ENCODE results near the gene SYNPO.

Gene SYNPO

DNA sequence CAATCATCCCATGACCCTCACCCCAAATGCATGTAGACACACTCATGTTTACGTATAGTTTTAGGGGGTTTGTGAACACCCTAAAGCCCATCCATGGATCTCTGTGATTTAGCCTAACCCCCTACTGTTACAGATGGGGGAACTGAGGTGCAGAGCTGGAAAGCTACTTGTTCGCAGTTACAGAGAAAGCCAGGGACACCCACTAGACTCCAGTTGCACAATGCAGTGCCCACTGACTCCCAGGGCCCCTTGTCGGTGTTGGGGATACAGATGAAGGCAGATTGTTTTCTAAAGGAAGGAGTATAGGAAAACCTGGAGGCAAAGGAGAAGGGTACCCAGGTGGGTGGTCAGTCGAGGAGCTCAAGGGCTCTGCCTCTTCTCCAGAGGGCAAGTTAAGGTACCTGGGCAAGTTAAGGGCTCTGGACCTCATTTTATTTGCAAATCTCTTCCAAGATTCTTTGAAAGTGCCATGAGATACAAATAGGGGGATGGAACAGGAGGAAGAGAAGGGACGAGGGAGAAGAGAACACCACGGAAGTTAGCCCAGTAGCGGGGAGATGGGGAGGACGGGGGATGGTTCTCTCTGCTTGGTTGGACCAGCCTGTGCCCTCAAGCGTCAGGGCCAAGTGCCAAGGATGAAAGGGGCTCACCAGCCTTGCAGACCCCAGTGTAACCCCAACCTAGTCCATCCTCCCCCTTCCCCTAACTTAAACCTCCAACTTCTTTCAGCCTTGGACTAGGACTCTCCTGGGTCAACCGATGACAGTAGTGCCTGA lies 21.5 kb downstream of the SYNPO start:
- peaks cover 5% of the 10 kb centered on the region for H3K4me1 Mint-ChIP-seq
- ATAC-seq (no peak), DNase-seq (no peak)
- H3K36me3 Mint-ChIP-seq (ENCODE audit: low read depth), result no peaks in the 10 kb centered on the region
- H3K27ac Mint-ChIP-seq, result no peak overlapping the region
- H3K4me3 Mint-ChIP-seq, result no peak overlapping the region
- no peaks in the 10 kb centered on the region for H3K9me3 Mint-ChIP-seq
- peaks cover 7% of the 10 kb centered on the region for H3K27me3 Mint-ChIP-seq

- Mint-ChIP-seq H3K36me3 (ENCODE audit: low read depth) (no peaks in the 10 kb centered on the region), H3K4me1 (no peaks in the 10 kb centered on the region), H3K27me3 (peaks cover 7% of the 10 kb centered on the region), H3K4me3 (no peak overlapping the region), H3K27ac (no peak overlapping the region), H3K9me3 (no peaks in the 10 kb centered on the region)
- no peak for DNase-seq
- no peak for ATAC-seq
Measured at GRCh38 chr5:150662731-150663516, 22.5 kb downstream of the SYNPO start.

- Mint-ChIP-seq H3K4me1 (no peaks in the 10 kb centered on the region), H3K9me3 (no peaks in the 10 kb centered on the region), H3K4me3 (no peak overlapping the region), H3K36me3 (ENCODE audit: low read depth) (no peaks in the 10 kb centered on the region), H3K27ac (no peak overlapping the region), H3K27me3 (peaks cover 7% of the 10 kb centered on the region)
- DNase-seq (no peak), ATAC-seq (no peak)
Measured at GRCh38 chr5:150663936-150664335, 23.5 kb downstream of the SYNPO start.

DNA sequence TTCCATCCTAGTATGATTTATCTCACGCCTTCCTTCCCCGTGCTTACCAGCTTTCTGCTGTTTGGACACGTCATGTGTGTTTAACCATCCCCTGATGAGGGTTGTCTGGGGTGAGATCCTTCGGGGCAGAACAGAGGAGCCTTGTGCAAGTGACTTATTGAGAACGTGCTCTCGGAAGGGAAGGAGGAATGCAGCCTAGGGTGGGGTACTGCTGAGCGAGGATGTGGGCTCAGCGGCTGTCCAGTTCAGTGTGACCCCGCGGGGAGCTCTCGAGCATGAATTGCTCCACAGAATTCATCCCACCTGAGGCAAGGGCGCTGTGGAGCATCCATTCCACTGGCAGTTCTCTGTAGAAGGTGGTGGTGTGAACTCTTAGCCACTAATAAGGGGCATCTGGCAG lies 24.6 kb downstream of the SYNPO start:
- H3K4me3 Mint-ChIP-seq, result no peak overlapping the region
- no peaks in the 10 kb centered on the region for H3K36me3 Mint-ChIP-seq (ENCODE audit: low read depth)
- no peak overlapping the region for H3K27ac Mint-ChIP-seq
- H3K4me1 Mint-ChIP-seq, result no peaks in the 10 kb centered on the region
- H3K9me3 Mint-ChIP-seq, result no peaks in the 10 kb centered on the region
- no peak for ATAC-seq
- H3K27me3 Mint-ChIP-seq, result peaks cover 12% of the 10 kb centered on the region
- no peak for DNase-seq

DNA sequence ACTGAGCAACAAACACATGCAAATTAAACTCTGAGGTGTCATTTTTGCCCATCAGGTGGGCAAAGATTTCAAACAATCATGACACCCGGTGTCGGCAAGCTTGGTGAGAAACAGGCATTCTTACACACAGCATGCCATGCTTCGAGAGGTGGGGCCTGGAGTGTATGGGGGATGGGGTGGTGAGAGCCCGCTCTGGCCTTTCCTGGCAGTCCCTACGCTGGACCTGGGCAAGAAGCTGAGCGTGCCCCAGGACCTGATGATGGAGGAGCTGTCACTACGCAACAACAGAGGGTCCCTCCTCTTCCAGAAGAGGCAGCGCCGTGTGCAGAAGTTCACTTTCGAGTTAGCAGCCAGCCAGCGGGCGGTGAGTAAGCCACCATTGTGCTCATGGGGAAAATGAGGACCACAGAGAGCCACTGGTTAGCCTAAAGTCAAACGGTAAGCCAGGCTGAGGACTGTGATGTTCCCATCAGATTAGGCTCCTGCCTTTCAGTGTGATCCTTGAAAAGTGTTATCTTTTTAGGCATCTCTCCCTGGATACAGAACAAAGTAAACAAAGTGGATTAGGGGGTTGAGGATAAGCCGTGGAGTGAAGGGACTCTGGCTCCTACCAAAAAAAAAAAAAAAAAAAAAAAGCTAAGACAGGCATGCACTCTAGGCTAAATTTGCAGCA lies 30.0 kb downstream of the SYNPO start:
- Mint-ChIP-seq H3K36me3 (ENCODE audit: low read depth) (no peaks in the 10 kb centered on the region), H3K4me3 (peak overlapping the region; percentile 4), H3K27ac (no peak overlapping the region), H3K9me3 (no peaks in the 10 kb centered on the region), H3K27me3 (peaks cover 20% of the 10 kb centered on the region), H3K4me1 (peaks cover 6% of the 10 kb centered on the region)
- no peak for DNase-seq
- ATAC-seq, result no peak

GRCh38 chr5:150670948-150671310 lies 30.5 kb downstream of the SYNPO start:
- H3K4me3 Mint-ChIP-seq, result peak overlapping the region; percentile 4
- H3K27me3 Mint-ChIP-seq, result peaks cover 20% of the 10 kb centered on the region
- H3K4me1 Mint-ChIP-seq, result peaks cover 6% of the 10 kb centered on the region
- H3K27ac Mint-ChIP-seq, result no peak overlapping the region
- H3K9me3 Mint-ChIP-seq, result no peaks in the 10 kb centered on the region
- ATAC-seq, result no peak
- no peaks in the 10 kb centered on the region for H3K36me3 Mint-ChIP-seq (ENCODE audit: low read depth)
- DNase-seq, result no peak

DNA sequence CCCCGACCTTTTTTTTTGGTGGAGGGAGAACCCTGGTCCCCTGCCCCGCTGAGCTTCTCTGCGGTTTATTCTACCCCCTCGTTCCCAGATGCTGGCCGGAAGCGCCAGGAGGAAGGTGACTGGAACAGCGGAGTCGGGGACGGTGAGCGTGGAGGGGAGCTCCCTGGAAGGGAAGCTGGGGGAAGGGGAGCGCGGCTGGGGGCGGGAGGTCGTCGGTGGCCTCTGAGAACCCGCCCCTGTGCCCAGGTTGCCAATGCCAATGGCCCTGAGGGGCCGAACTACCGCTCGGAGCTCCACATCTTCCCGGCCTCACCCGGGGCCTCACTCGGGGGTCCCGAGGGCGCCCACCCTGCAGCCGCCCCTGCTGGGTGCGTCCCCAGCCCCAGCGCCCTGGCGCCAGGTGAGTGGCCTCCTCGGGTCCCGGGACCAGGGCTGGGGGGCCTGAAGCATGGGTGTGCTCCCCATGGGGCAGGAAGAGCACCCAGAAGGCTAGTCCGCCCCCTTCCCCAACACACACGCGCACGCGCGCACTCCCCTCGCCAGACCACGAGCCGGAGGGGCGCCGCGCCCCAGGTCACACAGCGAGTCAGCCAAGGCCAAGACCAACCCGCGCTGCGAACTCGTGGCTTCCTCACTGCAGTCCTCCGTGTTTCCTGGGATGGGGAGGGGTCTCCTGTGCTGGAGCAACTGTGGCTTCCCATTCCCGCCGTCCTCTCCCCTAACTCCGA lies 31.2 kb downstream of the SYNPO start:
- Mint-ChIP-seq H3K36me3 (ENCODE audit: low read depth) (no peaks in the 10 kb centered on the region), H3K4me1 (peaks cover 6% of the 10 kb centered on the region), H3K27ac (no peak overlapping the region), H3K9me3 (no peaks in the 10 kb centered on the region), H3K27me3 (peaks cover 20% of the 10 kb centered on the region), H3K4me3 (peak overlapping the region; percentile 67)
- peak; percentile 55 for ATAC-seq
- DNase-seq, result peak; percentile 18

GRCh38 chr5:150672237-150672883 lies 31.9 kb downstream of the SYNPO start:
- Mint-ChIP-seq H3K4me3 (peak overlapping the region; percentile 67), H3K27ac (no peak overlapping the region), H3K9me3 (no peaks in the 10 kb centered on the region), H3K36me3 (ENCODE audit: low read depth) (no peaks in the 10 kb centered on the region), H3K27me3 (peaks cover 20% of the 10 kb centered on the region), H3K4me1 (peaks cover 6% of the 10 kb centered on the region)
- DNase-seq (peak; percentile 24), ATAC-seq (peak; percentile 60)

GRCh38 chr5:150672884-150673275 lies 32.4 kb downstream of the SYNPO start:
- Mint-ChIP-seq H3K27me3 (peaks cover 20% of the 10 kb centered on the region), H3K4me1 (peaks cover 6% of the 10 kb centered on the region), H3K27ac (no peak overlapping the region), H3K36me3 (ENCODE audit: low read depth) (no peaks in the 10 kb centered on the region), H3K4me3 (no peak overlapping the region), H3K9me3 (no peaks in the 10 kb centered on the region)
- no peak for ATAC-seq
- no peak for DNase-seq

GRCh38 chr5:150674341-150674821 lies 33.9 kb downstream of the SYNPO start:
- Mint-ChIP-seq H3K27me3 (peaks cover 18% of the 10 kb centered on the region), H3K9me3 (no peaks in the 10 kb centered on the region), H3K4me3 (no peak overlapping the region), H3K4me1 (peaks cover 6% of the 10 kb centered on the region), H3K36me3 (ENCODE audit: low read depth) (no peaks in the 10 kb centered on the region), H3K27ac (no peak overlapping the region)
- DNase-seq (no peak), ATAC-seq (no peak)

GRCh38 chr5:150675069-150675468 lies 34.6 kb downstream of the SYNPO start:
- ATAC-seq, result no peak
- Mint-ChIP-seq H3K9me3 (no peaks in the 10 kb centered on the region), H3K36me3 (ENCODE audit: low read depth) (peaks cover 2% of the 10 kb centered on the region), H3K4me3 (no peak overlapping the region), H3K4me1 (peaks cover 6% of the 10 kb centered on the region), H3K27me3 (peaks cover 15% of the 10 kb centered on the region), H3K27ac (no peak overlapping the region)
- DNase-seq, result no peak

DNA sequence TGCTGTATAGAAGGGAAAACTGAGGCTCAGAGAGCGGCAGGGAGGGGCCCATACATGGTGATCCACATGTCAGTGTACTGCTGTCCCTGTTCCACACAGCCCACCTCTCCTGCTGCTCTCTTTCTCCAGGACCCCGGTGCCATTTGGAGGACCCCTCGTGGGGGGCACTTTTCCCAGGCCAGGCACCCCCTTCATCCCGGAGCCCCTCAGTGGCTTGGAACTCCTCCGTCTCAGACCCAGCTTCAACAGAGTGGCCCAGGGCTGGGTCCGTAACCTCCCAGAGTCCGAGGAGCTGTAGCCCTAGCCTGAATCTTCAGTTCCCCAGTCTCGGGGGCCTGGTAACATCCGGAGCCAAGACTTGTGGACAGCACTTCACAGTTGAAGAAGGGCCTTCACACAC lies 36.1 kb downstream of the SYNPO start:
- H3K4me1 Mint-ChIP-seq, result peaks cover 6% of the 10 kb centered on the region
- ATAC-seq (no peak), DNase-seq (no peak)
- no peaks in the 10 kb centered on the region for H3K9me3 Mint-ChIP-seq
- H3K36me3 Mint-ChIP-seq (ENCODE audit: low read depth), result peaks cover 2% of the 10 kb centered on the region
- H3K27ac Mint-ChIP-seq, result no peak overlapping the region
- no peak overlapping the region for H3K4me3 Mint-ChIP-seq
- peaks cover 4% of the 10 kb centered on the region for H3K27me3 Mint-ChIP-seq

DNA sequence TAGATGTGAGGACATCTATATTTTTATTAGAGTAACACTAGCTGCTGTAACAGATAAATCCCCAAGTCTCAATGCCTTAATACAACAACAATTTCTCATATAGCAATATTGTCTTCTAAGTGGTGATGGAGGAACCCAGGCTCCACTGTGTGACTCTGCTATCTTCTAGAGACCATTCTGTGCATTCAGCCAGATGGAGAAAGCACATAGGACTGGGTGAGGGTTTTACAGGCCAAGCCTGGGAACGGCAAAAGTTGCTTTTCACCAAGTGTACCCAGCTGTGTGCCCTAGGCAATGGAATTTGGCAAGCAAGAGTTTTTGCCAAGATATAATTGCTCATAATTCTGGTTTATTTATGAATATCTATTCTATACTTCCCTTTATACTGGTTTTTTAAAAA lies 48.7 kb downstream of the SYNPO start:
- Mint-ChIP-seq H3K9me3 (no peaks in the 10 kb centered on the region), H3K27me3 (no peaks in the 10 kb centered on the region), H3K4me3 (no peak overlapping the region), H3K4me1 (peaks cover 4% of the 10 kb centered on the region), H3K27ac (no peak overlapping the region), H3K36me3 (ENCODE audit: low read depth) (peaks cover 41% of the 10 kb centered on the region)
- ATAC-seq (no peak), DNase-seq (no peak)

DNA sequence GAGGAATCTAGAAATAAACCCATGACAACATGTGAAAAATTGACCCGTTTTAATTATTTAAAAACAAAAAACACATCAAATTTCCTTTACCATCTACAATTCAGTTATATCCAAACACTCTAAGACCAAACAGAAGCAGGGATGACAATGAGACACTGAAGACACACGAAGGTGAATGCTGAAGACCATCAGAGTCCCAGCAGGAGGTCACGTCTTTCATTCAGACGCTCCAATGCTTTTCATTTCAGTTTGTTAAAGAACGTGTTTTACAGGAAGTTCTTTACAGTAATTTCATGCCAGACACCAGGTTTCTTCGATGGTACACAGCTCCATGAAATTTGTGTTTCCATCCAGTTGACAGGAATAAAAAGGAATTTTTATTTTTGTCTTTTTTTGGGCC lies 50.3 kb downstream of the SYNPO start:
- Mint-ChIP-seq H3K27me3 (no peaks in the 10 kb centered on the region), H3K27ac (no peak overlapping the region), H3K4me3 (no peak overlapping the region), H3K36me3 (ENCODE audit: low read depth) (peaks cover 46% of the 10 kb centered on the region), H3K4me1 (peaks cover 4% of the 10 kb centered on the region), H3K9me3 (no peaks in the 10 kb centered on the region)
- ATAC-seq, result no peak
- no peak for DNase-seq

Measured in activated naive CD8-positive, alpha-beta T cell treated with anti-CD3 and anti-CD28 coated beads, Interleukin-2, amount 50 U/mL, for 24 hours (primary cell).